Astrocyte (in vitro differentiated cells and primary cell): Measurements from ENCODE around the gene UGCG.

Experiments
- CTCF ChIP-seq: IDR thresholded peaks from 2 replicates; pipeline ENCODE4 v1.5.1; 2011; ENCODE audit warnings: low read depth, mild to moderate bottlenecking, inconsistent platforms, low read length, moderate library complexity; ENCODE audit not compliant: insufficient read depth
- EZH2 ChIP-seq: IDR thresholded peaks from 2 replicates; pipeline ENCODE4 v1.6.1; 2012; ENCODE audit warnings: mild to moderate bottlenecking, low read length, inconsistent platforms; ENCODE audit not compliant: insufficient read depth

DNA sequence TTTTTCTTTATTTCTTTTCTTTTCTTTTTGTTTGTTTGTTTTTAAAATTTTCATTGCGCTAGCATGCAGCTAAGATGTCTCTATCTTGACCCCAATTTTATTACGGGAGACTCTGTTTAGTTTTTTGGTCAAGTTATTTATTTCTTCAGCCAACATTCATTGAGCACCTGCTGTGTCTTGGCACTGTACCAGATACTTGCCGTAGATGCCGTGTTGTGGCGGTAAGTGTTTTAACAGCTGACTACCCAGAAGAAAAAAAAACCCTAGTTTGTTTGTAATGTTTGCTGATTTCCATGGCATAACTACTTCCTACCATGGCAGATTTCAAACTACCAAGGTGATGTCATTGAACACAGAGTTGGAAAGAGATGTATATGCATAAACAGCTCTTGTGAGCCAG is 65.0 kb downstream of the UGCG start:
- TF ChIP-seq CTCF: no peak
- no peak for TF ChIP-seq EZH2
